ENCODE results near the gene PRAMEF5.
A peak's percentile ranks its signal among the peaks of the same experiment; 100 is the strongest.
"Not testable (repeated sequence)": the region's sequence is repeated elsewhere in the genome, so short reads cannot be mapped to it uniquely, and the experiment has no call there.

Gene PRAMEF5

DNA sequence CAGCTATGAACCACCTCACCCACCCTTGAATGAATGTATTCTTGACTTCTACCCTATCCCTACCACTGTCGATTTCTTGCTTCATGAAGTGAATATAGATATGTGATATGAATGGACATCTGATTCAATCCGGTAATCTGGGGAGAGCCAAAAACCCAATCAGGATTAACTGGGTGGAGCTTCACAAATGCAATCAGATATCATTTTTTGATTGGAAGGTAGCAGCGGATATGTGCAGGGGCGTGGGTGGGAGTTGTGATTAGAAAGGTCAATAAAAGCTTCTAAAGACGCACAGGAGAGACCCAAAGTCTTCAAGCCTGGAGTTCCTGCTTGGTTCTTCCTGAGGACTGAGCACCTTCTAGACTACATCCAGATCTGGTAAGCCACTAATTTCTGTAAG lies at the start of gene PRAMEF5:
PRAMEF5 (plus strand) TSS at position 301 of the 400 bp plus-strand sequence. CDS start 5,071 bp downstream, outside the sequence.
- H3K4me3 ChIP-seq (ENCODE audit: low read depth, low read length); H3K4me1 ChIP-seq (ENCODE audit: control insufficient read depth, insufficient read depth, low read length); H3K36me3 ChIP-seq (ENCODE audit: control insufficient read depth, insufficient read depth, low read length); H3K9ac ChIP-seq (ENCODE audit: low read depth, low read length); H3K9me3 ChIP-seq (ENCODE audit: control insufficient read depth, insufficient read depth, low read length); H3K27me3 ChIP-seq (ENCODE audit: control insufficient read depth, insufficient read depth, low read length): not testable (repeated sequence)

DNA sequence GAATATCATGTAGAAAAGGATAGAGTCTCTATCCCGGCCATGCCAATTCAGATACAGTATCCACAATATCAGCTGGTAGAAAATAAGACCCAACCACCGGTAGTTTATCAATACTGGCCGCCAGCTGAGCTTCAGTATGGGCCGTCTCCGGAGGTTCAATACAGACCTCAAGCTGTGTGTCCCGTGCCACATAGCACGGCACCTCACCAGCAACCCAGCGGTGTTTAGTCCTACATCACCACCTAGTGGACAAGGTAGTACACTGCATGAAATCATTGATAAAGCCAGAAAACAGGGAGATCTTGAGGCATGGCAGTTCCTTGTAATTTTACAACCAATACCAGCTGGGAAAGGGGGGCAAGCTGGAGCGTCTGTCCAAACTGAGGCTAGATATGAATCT lies 45.3 kb upstream of the PRAMEF5 start:
- H3K36me3 ChIP-seq (ENCODE audit: control insufficient read depth, insufficient read depth, low read length); H3K4me1 ChIP-seq (ENCODE audit: control insufficient read depth, insufficient read depth, low read length); H3K27me3 ChIP-seq (ENCODE audit: control insufficient read depth, insufficient read depth, low read length); H3K9me3 ChIP-seq (ENCODE audit: control insufficient read depth, insufficient read depth, low read length); H3K4me3 ChIP-seq (ENCODE audit: low read depth, low read length); H3K9ac ChIP-seq (ENCODE audit: low read depth, low read length): not testable (repeated sequence)

DNA sequence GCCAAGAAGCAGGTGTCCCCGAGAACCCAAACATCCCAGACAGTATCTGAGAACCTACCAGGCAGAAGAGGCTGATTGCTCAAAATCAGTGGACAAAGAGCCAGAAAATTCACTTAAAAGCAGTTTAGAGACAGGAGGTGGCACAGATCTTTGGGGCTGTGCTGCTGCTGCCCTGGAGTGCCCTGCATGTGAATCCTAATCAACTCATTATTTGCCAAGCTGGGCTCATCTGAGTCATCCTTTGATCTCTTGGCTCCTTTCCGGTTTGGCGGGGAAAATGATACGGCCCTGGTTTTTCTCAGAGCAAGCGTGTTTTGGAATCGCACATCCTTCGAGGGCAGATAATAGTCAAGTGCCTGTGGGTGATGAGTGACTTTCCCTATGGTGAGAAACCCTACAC lies 37.4 kb upstream of the PRAMEF5 start:
- H3K36me3 ChIP-seq (ENCODE audit: control insufficient read depth, insufficient read depth, low read length); H3K9ac ChIP-seq (ENCODE audit: low read depth, low read length); H3K4me3 ChIP-seq (ENCODE audit: low read depth, low read length); H3K9me3 ChIP-seq (ENCODE audit: control insufficient read depth, insufficient read depth, low read length); H3K27me3 ChIP-seq (ENCODE audit: control insufficient read depth, insufficient read depth, low read length); H3K4me1 ChIP-seq (ENCODE audit: control insufficient read depth, insufficient read depth, low read length): not testable (repeated sequence)

DNA sequence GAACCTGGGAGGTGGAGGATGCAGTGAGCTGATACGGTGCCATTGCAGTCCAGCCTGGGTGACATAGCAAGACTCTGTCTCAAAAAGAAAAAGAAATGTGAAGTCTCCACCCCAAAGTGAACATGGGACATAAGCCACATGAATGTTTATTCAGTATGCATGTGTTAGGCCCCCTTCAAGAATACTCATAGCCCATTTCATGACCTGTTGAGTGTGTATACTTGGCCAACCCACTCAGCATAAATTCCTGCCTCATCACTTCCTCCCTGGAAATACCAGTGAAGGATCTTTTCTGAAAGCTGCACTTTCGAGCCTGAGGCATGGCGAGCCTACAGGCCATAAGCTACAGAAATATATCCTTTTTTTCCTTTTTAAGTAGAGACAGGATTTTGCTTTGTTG lies 34.8 kb upstream of the PRAMEF5 start:
- not testable (repeated sequence) for H3K4me1 ChIP-seq (ENCODE audit: control insufficient read depth, insufficient read depth, low read length); H3K27me3 ChIP-seq (ENCODE audit: control insufficient read depth, insufficient read depth, low read length); H3K4me3 ChIP-seq (ENCODE audit: low read depth, low read length); H3K9me3 ChIP-seq (ENCODE audit: control insufficient read depth, insufficient read depth, low read length); H3K9ac ChIP-seq (ENCODE audit: low read depth, low read length); H3K36me3 ChIP-seq (ENCODE audit: control insufficient read depth, insufficient read depth, low read length)

DNA sequence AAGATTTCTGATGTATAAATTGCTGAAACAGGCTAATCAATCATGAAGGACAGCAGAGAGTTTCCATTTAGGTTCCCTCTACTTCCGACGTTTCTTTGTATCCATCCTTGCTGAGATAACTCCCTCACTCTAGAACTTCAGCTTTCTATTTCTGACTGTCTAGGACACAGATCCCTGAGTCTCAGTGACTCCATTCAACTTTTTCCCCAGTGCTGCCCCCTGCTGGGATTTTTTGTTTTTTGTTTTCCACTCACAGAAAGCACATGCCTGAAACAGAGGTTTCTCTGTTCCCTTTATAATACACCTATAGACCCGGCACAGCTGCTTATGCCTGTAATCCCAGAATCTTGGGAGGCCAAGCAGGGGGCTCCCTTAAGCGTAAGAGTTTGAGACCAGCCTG lies 31.2 kb upstream of the PRAMEF5 start:
- H3K9ac ChIP-seq (ENCODE audit: low read depth, low read length); H3K4me3 ChIP-seq (ENCODE audit: low read depth, low read length); H3K36me3 ChIP-seq (ENCODE audit: control insufficient read depth, insufficient read depth, low read length): not testable (repeated sequence)

DNA sequence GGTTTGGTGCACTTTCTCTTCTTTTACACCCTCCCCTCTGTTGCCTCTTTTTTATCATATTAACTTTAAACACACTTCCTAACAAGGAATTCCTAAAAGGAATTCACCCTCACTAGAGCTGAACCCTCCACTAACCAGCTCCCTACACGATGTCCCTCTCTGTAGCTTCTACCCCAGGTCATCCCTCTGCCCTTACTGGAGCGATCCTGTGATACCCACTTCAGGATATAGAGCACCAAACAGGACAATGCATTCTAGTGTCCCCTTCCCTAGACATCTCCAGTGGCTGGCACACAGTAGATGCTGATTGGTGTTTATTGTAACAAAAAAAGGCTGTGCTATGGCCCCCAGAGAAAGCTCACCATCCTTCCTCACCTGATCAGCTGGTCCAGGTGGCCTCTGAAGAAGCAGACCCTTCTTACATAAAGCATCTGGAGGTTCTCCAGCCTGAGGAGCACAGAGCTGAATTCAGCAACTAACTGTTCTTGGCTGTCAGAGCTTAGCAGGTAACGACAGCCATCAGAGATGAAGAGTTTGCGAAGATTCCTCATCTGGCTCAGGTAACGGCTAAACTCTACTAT lies 29.4 kb upstream of the PRAMEF5 start:
- no peaks in the 10 kb centered on the region for H3K36me3 ChIP-seq (ENCODE audit: control insufficient read depth, insufficient read depth, low read length)
- H3K9me3 ChIP-seq (ENCODE audit: control insufficient read depth, insufficient read depth, low read length) = peaks cover 7% of the 10 kb centered on the region
- H3K4me3 ChIP-seq (ENCODE audit: low read depth, low read length) = no peak overlapping the region
- H3K9ac ChIP-seq (ENCODE audit: low read depth, low read length) = no peak overlapping the region
- H3K4me1 ChIP-seq (ENCODE audit: control insufficient read depth, insufficient read depth, low read length) = no peaks in the 10 kb centered on the region
- no peaks in the 10 kb centered on the region for H3K27me3 ChIP-seq (ENCODE audit: control insufficient read depth, insufficient read depth, low read length)

More for the DNA sequence above, 31.2 kb upstream of the PRAMEF5 start:
- H3K27me3 ChIP-seq (ENCODE audit: control insufficient read depth, insufficient read depth, low read length); H3K4me1 ChIP-seq (ENCODE audit: control insufficient read depth, insufficient read depth, low read length); H3K9me3 ChIP-seq (ENCODE audit: control insufficient read depth, insufficient read depth, low read length): not testable (repeated sequence)

DNA sequence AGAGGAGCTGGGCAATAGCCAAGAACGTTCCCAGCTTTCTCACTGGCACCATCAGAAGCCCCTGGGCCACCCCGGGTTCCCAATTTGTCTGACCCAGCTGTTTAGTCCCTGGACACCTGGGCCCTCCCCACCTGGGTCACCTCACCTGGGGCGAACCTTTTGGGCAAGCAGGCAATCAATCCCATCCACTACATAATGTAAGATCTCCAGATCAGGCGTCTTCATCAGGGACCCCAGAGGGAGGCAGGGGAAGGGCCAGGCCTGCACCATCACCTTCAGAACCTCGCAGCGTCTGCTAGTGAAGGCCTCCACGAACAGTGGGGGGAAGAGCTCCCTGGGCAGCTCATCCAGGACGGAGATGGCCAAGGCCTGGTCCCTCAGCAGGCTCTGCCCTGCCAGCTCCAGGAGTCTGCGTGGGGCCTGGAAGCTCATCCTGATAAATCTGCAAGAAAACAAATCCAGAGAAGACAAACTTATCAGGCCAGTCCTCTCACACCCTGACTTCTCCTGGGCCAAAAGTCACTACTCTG lies 28.3 kb upstream of the PRAMEF5 start, which contains the start of gene PRAMEF18:
PRAMEF18 (minus strand) TSS at position 480 of the 530 bp plus-strand sequence; CDS start at position 432, 48 bp downstream.
- H3K27me3 ChIP-seq (ENCODE audit: control insufficient read depth, insufficient read depth, low read length); H3K9me3 ChIP-seq (ENCODE audit: control insufficient read depth, insufficient read depth, low read length); H3K36me3 ChIP-seq (ENCODE audit: control insufficient read depth, insufficient read depth, low read length); H3K9ac ChIP-seq (ENCODE audit: low read depth, low read length); H3K4me3 ChIP-seq (ENCODE audit: low read depth, low read length); H3K4me1 ChIP-seq (ENCODE audit: control insufficient read depth, insufficient read depth, low read length): not testable (repeated sequence)

DNA sequence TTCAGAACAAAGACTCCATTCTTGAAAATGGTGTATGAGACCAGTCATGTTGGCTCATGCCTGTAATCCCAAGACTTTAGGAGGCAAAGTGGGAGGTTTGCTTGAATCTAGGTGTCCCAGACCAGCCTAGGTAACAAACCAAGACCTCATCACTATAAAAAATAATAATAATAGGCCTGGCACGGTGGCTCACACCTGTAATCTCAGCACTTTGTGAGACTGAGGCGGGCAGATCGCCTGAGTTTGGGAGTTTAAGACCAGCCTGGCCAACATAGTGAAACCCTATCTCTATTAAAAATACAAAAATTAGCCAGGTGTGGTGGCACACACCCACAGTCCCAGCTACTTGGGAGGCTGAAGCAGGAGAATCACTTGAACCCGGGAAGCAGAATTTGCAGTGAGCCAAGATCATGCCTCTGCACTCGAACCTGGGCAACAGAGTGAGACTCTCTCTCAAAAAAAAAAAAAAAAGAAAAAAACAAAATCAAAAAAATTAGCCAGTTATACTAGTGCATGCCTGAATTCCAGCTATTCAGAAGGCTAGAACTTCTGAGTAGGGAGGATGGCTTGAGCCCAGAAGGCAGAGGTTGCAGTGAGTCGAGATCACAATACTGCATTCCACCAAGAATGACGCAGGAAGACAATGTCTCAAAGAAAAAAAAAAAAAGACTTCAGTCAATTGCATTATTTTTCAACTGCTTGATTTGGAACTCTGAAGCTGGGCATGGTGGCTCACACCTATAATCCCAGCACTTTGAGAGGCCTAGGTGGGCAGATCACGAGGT lies 26.5 kb upstream of the PRAMEF5 start:
- peaks cover 17% of the 10 kb centered on the region for H3K9me3 ChIP-seq (ENCODE audit: control insufficient read depth, insufficient read depth, low read length)

DNA sequence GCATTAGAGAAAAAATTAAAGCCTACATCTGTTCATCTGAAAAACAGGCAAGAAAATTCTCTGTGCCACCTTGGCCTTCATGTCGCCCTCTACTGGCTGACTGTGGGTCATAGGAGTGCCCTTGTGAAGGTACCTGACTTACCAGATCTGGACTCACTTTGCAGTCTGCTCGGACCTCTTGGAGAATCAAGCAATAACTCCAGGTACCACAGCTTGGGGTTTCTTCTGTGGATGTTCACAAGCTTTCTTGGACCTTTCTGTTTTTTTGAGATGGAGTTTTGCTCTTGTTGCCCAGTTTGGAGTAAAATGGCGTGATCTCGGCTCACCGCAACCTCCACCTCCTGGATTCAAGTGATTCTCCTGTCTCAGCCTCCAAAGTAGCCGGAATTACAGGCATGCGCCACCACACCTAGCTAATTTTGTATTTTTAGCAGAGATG lies 25.6 kb upstream of the PRAMEF5 start:
- Histone ChIP-seq H3K4me1 (ENCODE audit: control insufficient read depth, insufficient read depth, low read length) (no peaks in the 10 kb centered on the region), H3K36me3 (ENCODE audit: control insufficient read depth, insufficient read depth, low read length) (no peaks in the 10 kb centered on the region), H3K27me3 (ENCODE audit: control insufficient read depth, insufficient read depth, low read length) (no peaks in the 10 kb centered on the region), H3K9ac (ENCODE audit: low read depth, low read length) (no peak overlapping the region), H3K4me3 (ENCODE audit: low read depth, low read length) (no peak overlapping the region), H3K9me3 (ENCODE audit: control insufficient read depth, insufficient read depth, low read length) (peaks cover 17% of the 10 kb centered on the region)

More for the DNA sequence above, 26.5 kb upstream of the PRAMEF5 start:
- H3K36me3 ChIP-seq (ENCODE audit: control insufficient read depth, insufficient read depth, low read length); H3K4me1 ChIP-seq (ENCODE audit: control insufficient read depth, insufficient read depth, low read length); H3K9ac ChIP-seq (ENCODE audit: low read depth, low read length); H3K4me3 ChIP-seq (ENCODE audit: low read depth, low read length); H3K27me3 ChIP-seq (ENCODE audit: control insufficient read depth, insufficient read depth, low read length): not testable (repeated sequence)

DNA sequence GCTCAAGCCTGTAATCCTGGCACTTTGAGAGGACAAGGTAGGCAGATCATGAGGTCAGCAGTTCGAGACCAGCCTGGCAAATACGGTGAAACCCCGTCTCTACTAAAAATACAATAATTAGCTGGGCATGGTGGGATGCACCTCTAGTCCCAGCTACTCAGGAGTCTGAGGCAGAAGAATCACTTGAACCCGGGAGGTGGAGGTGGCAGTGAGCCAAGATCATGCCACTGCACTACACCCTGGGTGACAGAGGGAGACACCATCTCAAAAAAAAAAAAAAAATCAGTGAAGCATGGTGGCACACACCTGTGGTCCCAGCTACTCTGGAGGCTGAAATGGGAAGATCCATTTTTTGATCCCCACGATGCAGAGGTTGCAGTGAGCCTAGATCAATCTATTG lies 23.9 kb upstream of the PRAMEF5 start:
- H3K36me3 ChIP-seq (ENCODE audit: control insufficient read depth, insufficient read depth, low read length); H3K27me3 ChIP-seq (ENCODE audit: control insufficient read depth, insufficient read depth, low read length); H3K9ac ChIP-seq (ENCODE audit: low read depth, low read length); H3K4me1 ChIP-seq (ENCODE audit: control insufficient read depth, insufficient read depth, low read length); H3K4me3 ChIP-seq (ENCODE audit: low read depth, low read length): not testable (repeated sequence)
- H3K9me3 ChIP-seq (ENCODE audit: control insufficient read depth, insufficient read depth, low read length) = peaks cover 13% of the 10 kb centered on the region

DNA sequence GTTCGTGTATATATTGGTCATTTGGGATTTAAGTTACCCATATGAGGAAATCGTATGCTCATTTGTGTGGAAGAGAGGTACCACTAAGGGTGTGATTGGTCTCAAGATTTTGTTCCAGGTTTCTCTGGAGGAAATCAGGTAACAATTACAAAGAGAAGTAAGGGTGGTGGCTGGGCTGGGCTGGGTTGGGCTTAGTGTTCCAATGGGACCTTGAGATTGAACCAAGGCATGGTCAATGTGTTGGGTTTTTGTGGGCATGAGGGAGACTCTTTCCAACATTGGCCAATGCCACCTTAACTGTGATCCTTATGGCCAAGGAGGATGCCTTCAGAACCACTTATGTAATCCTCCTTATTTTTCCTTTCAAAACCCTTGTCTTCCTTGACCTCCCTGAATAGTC lies 23.4 kb upstream of the PRAMEF5 start:
- Histone ChIP-seq H3K4me3 (ENCODE audit: low read depth, low read length) (peak overlapping the region; percentile 8), H3K9me3 (ENCODE audit: control insufficient read depth, insufficient read depth, low read length) (peaks cover 13% of the 10 kb centered on the region)
- not testable (repeated sequence) for H3K9ac ChIP-seq (ENCODE audit: low read depth, low read length); H3K36me3 ChIP-seq (ENCODE audit: control insufficient read depth, insufficient read depth, low read length); H3K4me1 ChIP-seq (ENCODE audit: control insufficient read depth, insufficient read depth, low read length); H3K27me3 ChIP-seq (ENCODE audit: control insufficient read depth, insufficient read depth, low read length)

DNA sequence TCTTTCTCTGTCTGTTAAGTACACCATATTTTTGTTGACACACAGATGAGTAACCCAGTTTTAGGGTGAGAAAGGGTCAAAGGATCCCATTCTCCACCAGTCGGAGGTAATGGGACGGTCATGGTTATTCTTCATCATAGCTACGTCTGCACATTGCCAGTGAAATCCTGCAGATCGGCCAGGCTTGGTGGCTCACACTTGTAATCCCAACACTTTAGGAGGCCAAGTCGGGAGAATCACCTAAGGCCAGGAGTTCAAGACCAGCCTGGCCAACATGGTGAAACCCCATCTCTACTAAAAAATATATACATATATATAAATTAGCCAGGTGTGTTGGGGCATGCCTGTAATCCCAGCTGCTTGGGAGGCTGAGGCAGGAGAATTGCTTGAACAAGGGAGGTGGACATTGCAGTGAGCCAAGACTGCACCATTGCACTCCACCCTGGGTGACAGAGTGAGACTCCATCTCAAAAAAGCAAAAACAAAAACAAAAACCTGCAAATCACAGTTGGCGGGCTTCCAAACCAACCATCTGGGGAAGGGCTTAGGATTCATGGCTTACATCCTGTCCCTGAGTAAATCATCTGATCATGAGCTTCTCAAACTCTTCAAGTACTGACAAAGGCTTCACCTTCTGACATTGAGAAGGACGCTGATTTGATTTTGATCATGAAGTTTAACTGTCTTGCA lies 22.8 kb upstream of the PRAMEF5 start:
- not testable (repeated sequence) for H3K9ac ChIP-seq (ENCODE audit: low read depth, low read length); H3K27me3 ChIP-seq (ENCODE audit: control insufficient read depth, insufficient read depth, low read length); H3K36me3 ChIP-seq (ENCODE audit: control insufficient read depth, insufficient read depth, low read length); H3K4me3 ChIP-seq (ENCODE audit: low read depth, low read length); H3K4me1 ChIP-seq (ENCODE audit: control insufficient read depth, insufficient read depth, low read length)
- peaks cover 13% of the 10 kb centered on the region for H3K9me3 ChIP-seq (ENCODE audit: control insufficient read depth, insufficient read depth, low read length)

Data from iPS-15b (cell line).